Endothelial cell of umbilical vein (primary cell): Measurements from ENCODE around the gene SMIM38. TPM values are rescaled to one million over a fixed set of nuclear protein-coding genes. Genes with fewer than 3 reads are reported as not detected.

Experiments used
- BruUV-seq: library from RNA; stranded (reverse); fragments of 400-500 nt; replicated peaks from 2 replicates; lab custom pipeline; 2021; lab: Mats Ljungman, UMichigan
- CTCF ChIA-PET: fragments of 300-600, 350-600 bp; sonication (Branson Sonifier 250); formaldehyde crosslinking; loops from one replicate; lab custom pipeline; 2021; ENCODE audit warnings: antibody characterized with exemption, inconsistent platforms; lab: Charles Lee
- POLR2A ChIA-PET: fragments of 300-600, 350-600 bp; sonication (Branson Sonifier 250); formaldehyde crosslinking; loops from one replicate; lab custom pipeline; 2021; ENCODE audit warnings: antibody characterized with exemption, inconsistent platforms; lab: Charles Lee
- DNase-seq: peaks from one replicate; pipeline ENCODE4 v3.0.0-alpha.2; 2011; ENCODE audit warnings: low read depth, low spot score
- FAIRE-seq: peaks from 2 replicates; lab custom pipeline; 2011; peaks lifted over from hg19 to GRCh38; lab: Jason Lieb, UNC
- H2AFZ ChIP-seq: 2 replicates; pipeline ENCODE4 v1.6.0; 2012; ENCODE audit warnings: low read depth, low read length, control low read depth, inconsistent platforms
- H3K27ac ChIP-seq: 2 replicates; pipeline ENCODE4 v1.5.1; 2011; ENCODE audit warnings: low read depth, mild to moderate bottlenecking, control low read depth, low read length, moderate library complexity; ENCODE audit not compliant: insufficient read depth
- H3K27me3 ChIP-seq, 2 experiments: 2 replicates each; pipeline versions ENCODE4 v1.6.0 to v1.6.1; 2011; ENCODE audit warnings: low read length in 2 of 2, mixed read lengths in 1 of 2; ENCODE audit not compliant: control insufficient read depth in 2 of 2, insufficient read depth in 2 of 2
- H3K36me3 ChIP-seq, 2 experiments: 2 replicates in 1 of 2; 3 replicates in 1 of 2; pipeline ENCODE4 v1.5.1; 2011; ENCODE audit warnings: low read length in 2 of 2, mild to moderate bottlenecking in 1 of 2, moderate library complexity in 1 of 2; ENCODE audit not compliant: control insufficient read depth in 2 of 2, insufficient read depth in 2 of 2; ENCODE audit errors: extremely low read depth in 1 of 2
- H3K4me1 ChIP-seq: 3 replicates; pipeline ENCODE4 v1.5.1; 2011; ENCODE audit warnings: mild to moderate bottlenecking, low read length; ENCODE audit not compliant: control insufficient read depth, insufficient read depth; ENCODE audit errors: extremely low read depth
- H3K4me2 ChIP-seq: 2 replicates; pipeline ENCODE4 v1.6.1; 2011; ENCODE audit warnings: low read length, control low read depth, mixed read lengths; ENCODE audit not compliant: insufficient read depth
- H3K4me3 ChIP-seq, 3 experiments: fragments of 200-600 bp in 1 of 3; sonication (generic), shearing (Covaris generic) in 1 of 3; replicated peaks in 1 of 3; 2 replicates each; pipeline ENCODE4 v1.5.1; 2011 to 2016; ENCODE audit warnings: control low read depth in 3 of 3, low read length in 3 of 3, mild to moderate bottlenecking in 2 of 3, inconsistent platforms in 1 of 3, low read depth in 1 of 3, moderate library complexity in 1 of 3; ENCODE audit not compliant: insufficient read depth in 1 of 3
- H3K79me2 ChIP-seq: 2 replicates; pipeline ENCODE4 v1.6.0; 2012; ENCODE audit warnings: low read length, inconsistent platforms; ENCODE audit not compliant: control insufficient read depth, insufficient read depth
- H3K9ac ChIP-seq: replicated peaks from 2 replicates; pipeline ENCODE3; 2011; ENCODE audit warnings: low read length, control low read depth; ENCODE audit not compliant: insufficient read depth; ENCODE audit errors: extremely low read depth
- H3K9me1 ChIP-seq: replicated peaks from 3 replicates; pipeline ENCODE4 v1.6.0; 2011; ENCODE audit warnings: mild to moderate bottlenecking, low read length; ENCODE audit not compliant: control insufficient read depth, insufficient read depth; ENCODE audit errors: extremely low read depth
- H3K9me3 ChIP-seq: replicated peaks from 2 replicates; pipeline ENCODE4 v1.5.1; 2012; ENCODE audit warnings: low read length, inconsistent platforms; ENCODE audit not compliant: control insufficient read depth, insufficient read depth
- H4K20me1 ChIP-seq: replicated peaks from 2 replicates; pipeline ENCODE3; 2011; ENCODE audit warnings: mild to moderate bottlenecking, low read length; ENCODE audit not compliant: control insufficient read depth, insufficient read depth; ENCODE audit errors: extremely low read depth
- EZH2 ChIP-seq: IDR thresholded peaks from 2 replicates; pipeline ENCODE4 v1.6.1; 2012; ENCODE audit warnings: borderline replicate concordance, low read depth, mild to moderate bottlenecking, moderate library complexity, low read length, inconsistent platforms; ENCODE audit not compliant: severe bottlenecking
- FOS ChIP-seq: IDR thresholded peaks from 2 replicates; pipeline ENCODE4 v1.6.1; 2011; ENCODE audit warnings: mild to moderate bottlenecking, low read length, moderate library complexity, borderline replicate concordance; ENCODE audit not compliant: insufficient read depth
- GATA2 ChIP-seq: IDR thresholded peaks from 2 replicates; pipeline ENCODE4 v1.7.0; 2011; ENCODE audit warnings: low read depth, mild to moderate bottlenecking, moderate library complexity, mixed read lengths, low read length; ENCODE audit not compliant: insufficient read length, insufficient read depth
- JUN ChIP-seq: IDR thresholded peaks from 2 replicates; pipeline ENCODE4 v1.6.1; 2011; ENCODE audit warnings: borderline replicate concordance, low read depth; ENCODE audit not compliant: insufficient read length, insufficient read depth
- MYC ChIP-seq: IDR thresholded peaks from one replicate; pipeline ENCODE4 v1.6.1; 2011; ENCODE audit warnings: mild to moderate bottlenecking, low read depth, low read length
- POLR2A ChIP-seq: IDR thresholded peaks from 2 replicates; pipeline ENCODE4 v1.6.1; 2012; ENCODE audit warnings: low read depth, mild to moderate bottlenecking, control low read depth, low read length
- POLR2AphosphoS5 ChIP-seq: IDR thresholded peaks from 2 replicates; pipeline ENCODE4 v1.6.1; 2012; ENCODE audit warnings: low read depth, mild to moderate bottlenecking, control low read depth, low read length, moderate library complexity; ENCODE audit not compliant: insufficient read depth
- dilution Hi-C: fragments of 300-500 bp; cut with MboI; formaldehyde crosslinking; loops from one replicate; pipeline ENCODE4 v1.15.0; 2019; ENCODE audit warnings: low sequenced_read_pairs; ENCODE audit not compliant: extremely low pct_ligation_motif_present
- intact Hi-C: fragments of 100-400 bp; cut with micrococcal nuclease; formaldehyde crosslinking; loops from one replicate; pipeline ENCODE4 v1.10.0; 2022
- polyA plus RNA-seq, 4 experiments: library from polyadenylated mRNA; depleted of rRNA in 3 of 4; stranded (reverse) in 3 of 4; unstranded in 1 of 4; fragments of >200 nt; gene quantifications; 2 replicates each; pipeline versions ENCODE4 v1.2.1 to v1.2.3, GENCODE V29; 2011 to 2012; ENCODE audit warnings: missing spikeins in 1 of 4
- total RNA-seq: library from RNA; stranded (reverse); gene quantifications from 2 replicates; pipeline ENCODE4 v1.2.3, GENCODE V29; 2021
- TF ChIP-seq, protein P1 (sequence below), 2 donors: IDR thresholded peaks; 1 replicate in 1 of 2; 2 replicates in 1 of 2; pipeline ENCODE4 v1.5.1; 2011; ENCODE audit warnings: low read length in 2 of 2, mild to moderate bottlenecking in 2 of 2, moderate library complexity in 2 of 2, control low read depth in 1 of 2, inconsistent platforms in 1 of 2, low read depth in 1 of 2; ENCODE audit not compliant: insufficient read depth in 1 of 2; ENCODE audit errors: extremely low read depth in 1 of 2
- TF ChIP-seq, protein P2 (sequence below): IDR thresholded peaks from 2 replicates; pipeline ENCODE4 v1.6.1; 2011; ENCODE audit not compliant: insufficient read depth, insufficient read length

SMIM38 gene
- total and polyA plus RNA-seq, 2 donors (not counting 3 experiments of a cell fraction or from before 2014, with no cell fraction given): 0.03 TPM; not detected in 1

DNA sequence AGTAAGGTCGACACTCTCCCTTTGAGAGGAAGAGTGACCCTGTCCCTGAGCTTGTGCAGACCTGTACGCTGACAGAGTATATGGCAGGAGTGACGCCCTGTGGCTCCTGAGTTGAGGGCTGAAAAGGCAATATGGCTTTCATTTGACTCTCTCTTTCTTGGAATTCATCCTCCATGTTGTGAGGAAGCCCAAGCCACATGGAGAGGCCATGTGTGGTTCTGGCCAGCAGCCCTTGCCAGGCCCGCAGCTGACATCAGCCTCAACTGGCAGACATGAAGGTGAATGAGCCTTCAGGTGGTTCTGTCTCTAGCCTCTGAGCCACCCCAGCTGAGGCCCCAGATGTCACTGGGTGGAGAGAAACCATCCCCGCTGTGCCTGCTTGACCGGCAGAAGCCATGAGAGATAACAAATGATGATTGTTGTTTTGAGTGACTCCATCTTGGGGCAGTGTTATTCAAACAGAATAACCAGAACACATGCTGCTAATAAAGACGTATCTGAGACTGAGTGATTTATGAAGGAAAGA is 31.9 kb downstream of the SMIM38 start:
- H3K9me1 ChIP-seq: no peaks in the 10 kb centered on the region
- H3K79me2 ChIP-seq: no peaks in the 10 kb centered on the region
- ChIA-PET CTCF (no interaction called here), POLR2A (no interaction called here)
- DNase-seq (no peak), FAIRE-seq (no peak)
- no peak overlapping the region for H3K9ac ChIP-seq
- BruUV-seq: no TSS peak
- intact Hi-C loops: no loop called here
- no peaks in the 10 kb centered on the region for H3K9me3 ChIP-seq
- H2AFZ ChIP-seq: no peak overlapping the region
- no peak for TF ChIP-seq POLR2AphosphoS5
- no peak for TF ChIP-seq POLR2A
- no peak for TF ChIP-seq FOS
- TF ChIP-seq, protein P1, sequence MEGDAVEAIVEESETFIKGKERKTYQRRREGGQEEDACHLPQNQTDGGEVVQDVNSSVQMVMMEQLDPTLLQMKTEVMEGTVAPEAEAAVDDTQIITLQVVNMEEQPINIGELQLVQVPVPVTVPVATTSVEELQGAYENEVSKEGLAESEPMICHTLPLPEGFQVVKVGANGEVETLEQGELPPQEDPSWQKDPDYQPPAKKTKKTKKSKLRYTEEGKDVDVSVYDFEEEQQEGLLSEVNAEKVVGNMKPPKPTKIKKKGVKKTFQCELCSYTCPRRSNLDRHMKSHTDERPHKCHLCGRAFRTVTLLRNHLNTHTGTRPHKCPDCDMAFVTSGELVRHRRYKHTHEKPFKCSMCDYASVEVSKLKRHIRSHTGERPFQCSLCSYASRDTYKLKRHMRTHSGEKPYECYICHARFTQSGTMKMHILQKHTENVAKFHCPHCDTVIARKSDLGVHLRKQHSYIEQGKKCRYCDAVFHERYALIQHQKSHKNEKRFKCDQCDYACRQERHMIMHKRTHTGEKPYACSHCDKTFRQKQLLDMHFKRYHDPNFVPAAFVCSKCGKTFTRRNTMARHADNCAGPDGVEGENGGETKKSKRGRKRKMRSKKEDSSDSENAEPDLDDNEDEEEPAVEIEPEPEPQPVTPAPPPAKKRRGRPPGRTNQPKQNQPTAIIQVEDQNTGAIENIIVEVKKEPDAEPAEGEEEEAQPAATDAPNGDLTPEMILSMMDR (IDR thresholded peaks at IDR 0.05; ENCODE audit: extremely low read depth in 1 of 2, insufficient read depth in 1 of 2, low read depth in 1 of 2, low read length in 2 of 2): no peak
- TF ChIP-seq, protein P2, sequence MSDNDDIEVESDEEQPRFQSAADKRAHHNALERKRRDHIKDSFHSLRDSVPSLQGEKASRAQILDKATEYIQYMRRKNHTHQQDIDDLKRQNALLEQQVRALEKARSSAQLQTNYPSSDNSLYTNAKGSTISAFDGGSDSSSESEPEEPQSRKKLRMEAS: no peak
- no peak for TF ChIP-seq GATA2
- no peak for TF ChIP-seq EZH2
- TF ChIP-seq MYC: no peak
- no peak for TF ChIP-seq JUN
- peaks cover 2 to 5% of the 10 kb centered on the region in 2 experiments for H3K27me3 ChIP-seq
- no peaks in the 10 kb centered on the region for H3K36me3 ChIP-seq
- H3K4me1 ChIP-seq: no peaks in the 10 kb centered on the region
- dilution Hi-C loops: no loop called here
- no peak overlapping the region for H3K27ac ChIP-seq
- H4K20me1 ChIP-seq: no peaks in the 10 kb centered on the region
- H3K4me3 ChIP-seq: no peak overlapping the region
- H3K4me2 ChIP-seq: no peak overlapping the region
